Activated T-helper 1 cell treated with anti-CD3 and anti-CD28 coated beads, Interleukin-12 subunit alpha, Interleukin-12 subunit beta, Interleukin-2, Interleukin-4 antibody, amounts not matched to agents 30 ng/mL and 10 ng/mL and 1 ng/mL, durations not matched to agents 14 hours and 24 hours and 36 hours (primary cell): ENCODE measurements around the gene RNFT2. TPM values are rescaled to one million over a fixed set of nuclear protein-coding genes. Genes with fewer than 3 reads are reported as not detected.
A peak's percentile ranks its signal among the peaks of the same experiment; 100 is the strongest.

Experiments used
- DNase-seq: peaks from one replicate; pipeline ENCODE4 v3.0.0; 2021; ENCODE audit warnings: low spot score
- H3K27ac Mint-ChIP-seq: one replicate; pipeline ENCODE4 v1.8.0; 2021; ENCODE audit warnings: mild to moderate bottlenecking, mixed read lengths
- H3K27me3 Mint-ChIP-seq: one replicate; pipeline ENCODE4 v1.8.0; 2022; ENCODE audit warnings: mild to moderate bottlenecking, moderate library complexity, mixed read lengths; ENCODE audit not compliant: insufficient read depth
- H3K36me3 Mint-ChIP-seq: one replicate; pipeline ENCODE4 v1.8.0; 2021; ENCODE audit warnings: low read depth, mixed read lengths
- H3K4me1 Mint-ChIP-seq: one replicate; pipeline ENCODE4 v1.8.0; 2021; ENCODE audit warnings: low read depth, mixed read lengths
- H3K4me3 Mint-ChIP-seq: one replicate; pipeline ENCODE4 v1.8.0; 2021; ENCODE audit warnings: mild to moderate bottlenecking, moderate library complexity, mixed read lengths
- H3K9me3 Mint-ChIP-seq: one replicate; pipeline ENCODE4 v1.8.0; 2021; ENCODE audit warnings: mixed read lengths
- intact Hi-C: fragments of 100-400 bp; cut with micrococcal nuclease; formaldehyde crosslinking; loops from one replicate; pipeline ENCODE4 v1.15.1; 2024
- total RNA-seq: library from RNA; stranded (reverse); gene quantifications from 2 replicates; pipeline ENCODE4 v1.2.3, GENCODE V29; 2022

Gene RNFT2
- 8.0 and 11.8 TPM in 2 replicates for total RNA-seq

GRCh38 chr12:116737774-116738657 is at the start of gene RNFT2, which contains the start of gene SPRING1:
Gene RNFT2 (plus strand): TSS chr12:116738315. CDS start chr12:116740498, 2,183 bp downstream.
Gene SPRING1 (minus strand): TSS chr12:116738069. CDS start chr12:116737900, 169 bp downstream.
- peak; percentile 99 for DNase-seq
- Mint-ChIP-seq H3K4me1 (peaks cover 13% of the 10 kb centered on the region), H3K4me3 (peak within 1 kb of the TSS; percentile 85), H3K27ac (peak within 1 kb of the TSS; percentile 85), H3K36me3 (peaks cover 14% of the 10 kb centered on the region), H3K9me3 (no peaks in the 10 kb centered on the region), H3K27me3 (no peaks in the 10 kb centered on the region)
- intact Hi-C loops: loop anchor here (1.0 to 5.0 kb wide), 9 partner anchors 81 to 1639 kb away; partner anchors contain the start of genes FBXO21, MED13L, SUDS3 and TESC

- DNase-seq: no peak
- H3K4me3 Mint-ChIP-seq: no peak overlapping the region
- H3K27me3 Mint-ChIP-seq: peaks cover 22% of the 10 kb centered on the region
- no peaks in the 10 kb centered on the region for H3K9me3 Mint-ChIP-seq
- intact Hi-C loops: no loop called here
- H3K27ac Mint-ChIP-seq: no peak overlapping the region
- H3K36me3 Mint-ChIP-seq: no peaks in the 10 kb centered on the region
- peaks cover 11% of the 10 kb centered on the region for H3K4me1 Mint-ChIP-seq
Measured at GRCh38 chr12:116689521-116689920, 48.6 kb upstream of the RNFT2 start.

GRCh38 chr12:116689979-116690744 is 48.0 kb upstream of the RNFT2 start:
- H3K4me1 Mint-ChIP-seq: peaks cover 16% of the 10 kb centered on the region
- DNase-seq: no peak
- no peaks in the 10 kb centered on the region for H3K9me3 Mint-ChIP-seq
- H3K4me3 Mint-ChIP-seq: no peak overlapping the region
- H3K27me3 Mint-ChIP-seq: peaks cover 27% of the 10 kb centered on the region
- H3K27ac Mint-ChIP-seq: no peak overlapping the region
- intact Hi-C loops: no loop called here
- H3K36me3 Mint-ChIP-seq: no peaks in the 10 kb centered on the region

- intact Hi-C loops: no loop called here
- H3K36me3 Mint-ChIP-seq: no peaks in the 10 kb centered on the region
- no peaks in the 10 kb centered on the region for H3K9me3 Mint-ChIP-seq
- no peak overlapping the region for H3K27ac Mint-ChIP-seq
- H3K4me1 Mint-ChIP-seq: peaks cover 18% of the 10 kb centered on the region
- DNase-seq: no peak
- no peak overlapping the region for H3K4me3 Mint-ChIP-seq
- H3K27me3 Mint-ChIP-seq: peaks cover 29% of the 10 kb centered on the region
Measured at GRCh38 chr12:116691205-116691604, 46.9 kb upstream of the RNFT2 start.

GRCh38 chr12:116691636-116692035 is 46.5 kb upstream of the RNFT2 start:
- no peak overlapping the region for H3K4me3 Mint-ChIP-seq

GRCh38 chr12:116692605-116693004 is 45.5 kb upstream of the RNFT2 start:
- Mint-ChIP-seq H3K27me3 (peaks cover 29% of the 10 kb centered on the region), H3K4me1 (peaks cover 18% of the 10 kb centered on the region), H3K4me3 (no peak overlapping the region), H3K9me3 (no peaks in the 10 kb centered on the region), H3K36me3 (no peaks in the 10 kb centered on the region), H3K27ac (no peak overlapping the region)
- intact Hi-C loops: no loop called here
- DNase-seq: no peak

More at GRCh38 chr12:116691636-116692035, 46.5 kb upstream of the RNFT2 start:
- Mint-ChIP-seq H3K9me3 (no peaks in the 10 kb centered on the region), H3K36me3 (no peaks in the 10 kb centered on the region), H3K4me1 (peaks cover 18% of the 10 kb centered on the region), H3K27ac (no peak overlapping the region), H3K27me3 (peaks cover 29% of the 10 kb centered on the region)
- intact Hi-C loops: no loop called here
- no peak for DNase-seq

GRCh38 chr12:116693286-116694227 is 44.6 kb upstream of the RNFT2 start:
- Mint-ChIP-seq H3K9me3 (no peaks in the 10 kb centered on the region), H3K4me3 (no peak overlapping the region), H3K27ac (no peak overlapping the region), H3K27me3 (peaks cover 29% of the 10 kb centered on the region), H3K4me1 (peaks cover 18% of the 10 kb centered on the region), H3K36me3 (no peaks in the 10 kb centered on the region)
- no peak for DNase-seq
- intact Hi-C loops: no loop called here

- no peak overlapping the region for H3K27ac Mint-ChIP-seq
- no peak overlapping the region for H3K4me3 Mint-ChIP-seq
- no peak for DNase-seq
- H3K4me1 Mint-ChIP-seq: peaks cover 18% of the 10 kb centered on the region
- H3K36me3 Mint-ChIP-seq: no peaks in the 10 kb centered on the region
- H3K9me3 Mint-ChIP-seq: no peaks in the 10 kb centered on the region
- H3K27me3 Mint-ChIP-seq: peaks cover 24% of the 10 kb centered on the region
- intact Hi-C loops: no loop called here
Measured at GRCh38 chr12:116694653-116695463, 43.3 kb upstream of the RNFT2 start.

GRCh38 chr12:116695464-116695725 is 42.7 kb upstream of the RNFT2 start:
- intact Hi-C loops: no loop called here

GRCh38 chr12:116697305-116697704 is 40.8 kb upstream of the RNFT2 start:
- Mint-ChIP-seq H3K36me3 (no peaks in the 10 kb centered on the region), H3K27ac (no peak overlapping the region), H3K4me3 (no peak overlapping the region), H3K27me3 (peaks cover 18% of the 10 kb centered on the region), H3K9me3 (no peaks in the 10 kb centered on the region), H3K4me1 (peaks cover 18% of the 10 kb centered on the region)
- intact Hi-C loops: no loop called here
- no peak for DNase-seq

More at GRCh38 chr12:116695464-116695725, 42.7 kb upstream of the RNFT2 start:
- peaks cover 21% of the 10 kb centered on the region for H3K27me3 Mint-ChIP-seq
- H3K36me3 Mint-ChIP-seq: no peaks in the 10 kb centered on the region
- H3K4me3 Mint-ChIP-seq: no peak overlapping the region
- no peak for DNase-seq
- H3K9me3 Mint-ChIP-seq: no peaks in the 10 kb centered on the region
- H3K27ac Mint-ChIP-seq: no peak overlapping the region
- H3K4me1 Mint-ChIP-seq: peaks cover 18% of the 10 kb centered on the region

- peaks cover 15% of the 10 kb centered on the region for H3K4me1 Mint-ChIP-seq
- no peaks in the 10 kb centered on the region for H3K36me3 Mint-ChIP-seq
- H3K27me3 Mint-ChIP-seq: peaks cover 18% of the 10 kb centered on the region
- no peak for DNase-seq
- H3K27ac Mint-ChIP-seq: no peak overlapping the region
- no peak overlapping the region for H3K4me3 Mint-ChIP-seq
- no peaks in the 10 kb centered on the region for H3K9me3 Mint-ChIP-seq
- intact Hi-C loops: no loop called here
Measured at GRCh38 chr12:116697716-116698115, 40.4 kb upstream of the RNFT2 start.

- Mint-ChIP-seq H3K4me3 (no peak overlapping the region), H3K36me3 (no peaks in the 10 kb centered on the region), H3K27me3 (peaks cover 18% of the 10 kb centered on the region), H3K4me1 (peaks cover 11% of the 10 kb centered on the region), H3K27ac (no peak overlapping the region), H3K9me3 (no peaks in the 10 kb centered on the region)
- intact Hi-C loops: no loop called here
- no peak for DNase-seq
Measured at GRCh38 chr12:116698116-116698515, 40.0 kb upstream of the RNFT2 start.
